Gastrocnemius medialis (tissue), 4 donors: ENCODE measurements around the gene MAD1L1.

ENCODE experiments used
- CTCF ChIP-seq, 5 experiments: fragments of 450-650 bp in 3 of 5; fragments of 200-600 bp in 2 of 5; sonication (generic) in 2 of 5; IDR thresholded peaks in 4 of 5; conservative IDR thresholded peaks in 1 of 5; 1 replicate in 4 of 5; 2 replicates in 1 of 5; pipeline ENCODE4 v1.5.1; 2016 to 2019; ENCODE audit warnings: antibody characterized with exemption in 5 of 5, mild to moderate bottlenecking in 3 of 5, moderate library complexity in 3 of 5
- POLR2A ChIP-seq, 2 donors: fragments of 450-650 bp; IDR thresholded peaks; one replicate each; pipeline ENCODE4 v1.6.1; 2017; ENCODE audit warnings: antibody characterized with exemption in 2 of 2, mild to moderate bottlenecking in 2 of 2, moderate library complexity in 2 of 2

GRCh38 chr7:2084331-2084730, 148.4 kb downstream of the MAD1L1 start:
- no peak for TF ChIP-seq CTCF (IDR thresholded peaks at IDR 0.05 in 4 of 5, conservative IDR thresholded peaks at IDR 0.05 in 1 of 5)
- no peak for TF ChIP-seq POLR2A (IDR thresholded peaks at IDR 0.05)
